Activated CD8-positive, alpha-beta memory T cell treated with anti-CD3 and anti-CD28 coated beads, Interleukin-2, amount 50 U/mL, for 1 hour (primary cell): ENCODE data around the gene BICRA.
"Not testable (repeated sequence)": the region's sequence is repeated elsewhere in the genome, so short reads cannot be mapped to it uniquely, and the experiment has no call there.

Source experiments
- DNase-seq: peaks from one replicate; pipeline ENCODE4 v3.0.0-alpha.2; 2020; ENCODE audit errors: extremely low read depth

The BICRA gene

DNA sequence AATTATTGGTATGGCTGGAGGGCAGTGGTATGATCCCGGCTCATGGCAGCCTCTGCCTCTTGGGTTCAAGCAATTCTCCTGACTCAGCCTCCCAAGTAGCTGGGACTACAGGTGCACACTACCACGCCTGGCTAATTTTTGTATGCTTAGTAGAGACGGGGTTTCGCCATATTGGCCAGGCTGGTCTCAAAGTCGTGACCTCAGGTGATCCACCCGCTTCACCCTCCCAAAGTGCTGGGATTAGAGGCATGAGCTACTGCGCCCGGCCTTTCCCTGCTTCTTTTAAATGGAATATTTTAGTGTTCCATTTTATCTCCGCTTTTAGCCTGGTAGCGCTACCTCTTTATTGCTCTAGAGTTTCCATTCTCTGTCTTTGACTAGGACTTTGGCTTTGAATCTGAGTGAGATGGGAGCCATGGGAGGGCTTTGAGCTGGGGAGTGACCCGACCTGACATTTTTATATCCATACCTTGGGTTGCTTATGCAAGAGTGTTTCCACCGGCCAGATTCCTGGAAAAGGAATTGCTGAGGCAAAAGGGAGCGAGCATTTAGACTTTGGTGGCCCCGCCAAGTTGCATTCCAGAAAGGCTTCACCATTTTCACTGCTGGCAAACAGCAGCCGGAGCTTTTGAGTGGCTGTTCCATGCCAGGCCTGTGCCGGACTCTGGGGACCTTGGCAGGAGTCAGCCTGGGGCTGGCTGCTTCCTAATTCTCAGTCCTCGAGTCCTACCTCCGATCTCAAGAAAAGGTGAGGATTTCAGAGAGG is 22.9 kb downstream of the BICRA start:
- no peak for DNase-seq

DNA sequence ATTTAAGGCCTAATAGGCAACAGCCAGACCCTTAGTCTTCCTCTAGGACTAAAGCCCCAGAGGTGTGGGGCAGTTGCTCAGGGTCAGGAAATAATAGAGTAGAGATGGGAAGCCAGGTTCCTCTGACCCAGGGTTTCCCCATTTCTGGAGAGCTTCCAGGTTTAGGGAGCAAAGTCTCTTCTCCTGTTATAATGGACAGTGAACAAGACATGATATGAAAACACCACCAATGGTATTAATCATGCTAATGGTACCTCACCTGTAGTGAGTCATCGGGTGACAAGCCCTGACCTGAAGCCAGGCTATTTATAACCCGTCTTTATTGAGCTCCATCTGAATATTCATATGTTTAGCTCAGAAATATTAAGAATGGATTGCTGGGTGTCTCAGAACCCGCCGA is 24.6 kb downstream of the BICRA start:
- no peak for DNase-seq

DNA sequence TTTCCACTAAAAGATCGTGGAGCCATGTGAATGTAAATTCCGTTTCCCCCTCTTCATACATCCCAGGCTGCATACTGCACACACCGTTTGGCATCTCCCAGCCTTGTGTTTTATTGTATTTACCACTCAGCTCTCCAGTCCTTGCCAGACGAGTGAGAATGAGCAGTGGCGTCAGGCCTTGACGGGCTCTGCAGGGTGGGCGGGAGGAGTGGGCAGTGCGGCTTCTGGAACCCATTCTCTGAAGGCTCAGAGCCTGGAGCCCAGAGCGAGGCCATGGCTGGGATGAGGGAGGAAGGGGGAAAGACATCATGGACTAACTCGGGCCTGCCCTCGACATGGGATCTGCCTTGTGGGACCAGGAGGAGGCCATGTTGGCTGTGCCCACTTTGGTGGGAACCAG is 25.1 kb downstream of the BICRA start:
- DNase-seq: no peak

DNA sequence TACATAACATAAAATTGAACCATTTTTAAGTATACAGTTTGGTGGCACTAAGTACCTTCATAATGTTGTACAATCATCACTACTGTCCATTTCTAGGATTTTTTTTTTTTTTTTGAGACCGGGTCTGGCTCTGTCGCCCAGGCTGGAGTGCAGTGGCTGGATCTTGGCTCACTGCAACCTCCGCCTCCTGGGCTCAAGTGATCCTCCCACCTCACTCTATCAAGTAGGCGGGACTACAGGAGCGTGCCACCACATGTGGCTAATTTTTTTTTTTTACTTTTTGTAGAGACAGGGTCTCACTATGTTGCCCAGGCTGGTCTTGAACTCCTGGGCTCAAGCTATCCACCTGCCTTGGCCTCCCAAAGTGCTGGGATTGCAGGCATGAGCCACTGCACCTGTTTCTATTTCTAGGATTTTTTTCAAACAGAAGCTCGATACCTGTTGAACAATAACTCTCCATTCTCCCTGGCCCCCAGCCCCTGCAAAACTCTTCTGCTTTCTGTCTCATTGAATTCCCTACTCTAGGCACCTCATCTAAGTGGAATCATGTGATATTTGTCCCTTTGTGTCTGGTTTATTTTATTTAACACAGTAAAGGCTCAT is 26.3 kb downstream of the BICRA start:
- not testable (repeated sequence) for DNase-seq

DNA sequence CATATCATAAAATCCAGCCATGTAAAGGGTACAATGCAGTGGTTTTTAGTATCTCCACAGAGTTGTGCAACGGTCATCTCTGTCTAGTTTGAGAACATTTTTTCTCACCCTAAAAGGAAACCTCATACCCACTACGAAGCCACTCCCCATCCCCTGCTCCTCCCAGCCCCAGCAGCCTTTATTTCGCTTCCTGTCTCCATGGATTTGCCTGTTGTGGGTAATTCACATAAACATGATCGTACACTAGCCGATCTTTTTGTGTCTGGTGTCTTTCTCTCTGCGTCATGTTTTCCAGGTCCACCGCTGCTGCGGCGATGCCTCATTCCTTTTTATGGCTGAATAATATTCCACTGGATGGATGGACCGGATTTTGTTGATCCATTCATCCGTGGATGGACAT is 28.6 kb downstream of the BICRA start:
- no peak for DNase-seq

DNA sequence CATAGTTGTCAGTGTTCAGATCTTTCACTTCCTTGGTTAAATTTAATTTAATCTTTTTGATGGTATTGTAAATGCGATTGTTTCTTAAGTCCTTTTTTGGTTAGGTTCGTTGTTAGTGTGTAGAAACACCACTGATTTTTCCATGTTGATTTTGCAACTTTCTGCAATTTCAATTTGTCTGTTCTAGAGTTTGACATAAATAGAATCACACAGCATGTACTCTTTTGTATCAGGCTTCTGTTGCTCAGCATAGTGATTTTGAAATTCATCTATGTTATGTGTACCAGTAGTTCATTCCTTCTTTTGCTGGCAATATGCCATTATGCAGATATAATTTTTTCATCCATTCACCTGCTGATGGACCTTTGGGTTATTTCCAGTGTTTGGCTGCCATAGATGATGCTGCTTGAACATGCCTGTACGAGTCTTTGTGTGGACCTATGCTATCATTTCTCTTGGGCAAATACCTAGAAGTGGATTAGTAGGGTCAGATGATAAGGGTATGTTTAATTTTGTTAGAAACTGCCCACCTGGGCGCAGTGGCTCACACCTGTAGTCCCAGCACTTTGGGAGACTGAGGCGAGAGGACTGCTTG is 33.1 kb downstream of the BICRA start:
- no peak for DNase-seq

DNA sequence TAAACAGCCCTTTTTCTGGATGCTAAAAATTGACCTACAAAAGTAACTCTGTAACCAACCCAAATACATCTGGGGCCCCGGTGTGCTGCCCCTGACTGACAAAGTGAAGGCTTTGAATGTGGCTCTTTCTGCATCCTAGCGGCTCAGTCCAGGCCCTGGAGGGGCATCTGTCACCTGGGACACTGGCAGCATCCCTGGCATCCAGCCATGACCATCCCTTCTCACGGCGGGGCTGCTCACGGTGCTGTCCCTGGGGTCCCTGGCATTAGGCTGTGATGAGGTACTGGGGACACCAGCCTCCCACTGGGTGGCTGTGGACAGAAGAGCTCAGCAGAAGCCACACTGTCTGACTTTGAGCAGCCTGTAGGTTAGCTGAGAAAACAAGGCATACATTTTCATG is 34.3 kb downstream of the BICRA start:
- no peak for DNase-seq

DNA sequence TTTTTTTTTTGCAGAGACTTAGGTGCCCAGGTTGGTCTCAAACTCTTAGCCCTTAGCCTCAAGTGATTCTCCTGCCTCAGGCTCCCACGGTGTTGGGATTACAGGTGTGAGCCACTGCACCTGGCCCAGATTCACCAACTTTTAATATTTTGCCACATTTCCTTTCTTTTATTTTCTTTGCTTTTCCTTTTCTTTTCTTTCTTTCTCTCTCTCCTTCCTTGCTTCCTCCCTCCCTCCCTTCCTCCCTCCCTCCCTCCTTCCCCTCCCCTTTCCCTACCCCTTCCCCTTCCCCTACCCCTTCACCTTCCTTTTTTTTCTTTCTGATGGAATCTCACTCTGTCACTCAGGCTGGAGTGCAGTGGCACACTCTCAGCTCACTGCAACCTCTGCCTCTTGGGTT is 35.3 kb downstream of the BICRA start:
- DNase-seq: no peak

DNA sequence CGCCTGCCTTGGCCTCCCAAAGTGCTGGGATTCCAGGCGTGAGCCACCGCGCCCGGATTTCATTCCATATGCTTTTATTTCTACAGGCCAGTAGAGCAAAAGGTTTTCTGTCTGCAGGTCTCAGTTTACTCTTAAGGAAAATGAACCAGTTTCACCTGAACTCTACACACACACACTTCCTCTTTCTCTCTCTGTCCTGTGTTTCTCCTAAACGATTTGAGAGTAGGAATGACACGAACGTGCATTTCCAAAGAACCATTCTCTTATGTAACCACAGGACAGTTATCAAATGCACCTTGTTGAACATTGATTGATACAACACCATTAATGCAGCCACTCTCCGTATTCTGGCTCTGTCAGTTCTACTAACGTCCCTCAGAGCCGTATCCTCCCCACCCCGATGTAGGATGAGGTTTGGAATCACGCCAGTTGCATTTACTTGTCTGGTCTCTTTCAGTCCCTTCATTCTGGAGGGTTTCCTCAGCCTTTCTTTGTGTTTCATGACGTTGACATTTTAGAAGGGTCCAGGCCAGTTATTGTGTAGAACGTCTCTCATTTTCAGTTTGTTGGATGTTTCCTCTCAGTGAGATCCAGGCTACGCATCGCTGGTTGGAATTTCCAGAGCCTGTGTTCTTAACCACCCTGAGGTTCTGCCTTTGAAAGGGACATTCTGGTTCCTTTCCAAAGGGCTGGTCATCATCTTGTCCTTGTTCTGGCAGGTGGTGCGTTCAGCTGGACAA is 36.0 kb downstream of the BICRA start:
- DNase-seq: no peak

DNA sequence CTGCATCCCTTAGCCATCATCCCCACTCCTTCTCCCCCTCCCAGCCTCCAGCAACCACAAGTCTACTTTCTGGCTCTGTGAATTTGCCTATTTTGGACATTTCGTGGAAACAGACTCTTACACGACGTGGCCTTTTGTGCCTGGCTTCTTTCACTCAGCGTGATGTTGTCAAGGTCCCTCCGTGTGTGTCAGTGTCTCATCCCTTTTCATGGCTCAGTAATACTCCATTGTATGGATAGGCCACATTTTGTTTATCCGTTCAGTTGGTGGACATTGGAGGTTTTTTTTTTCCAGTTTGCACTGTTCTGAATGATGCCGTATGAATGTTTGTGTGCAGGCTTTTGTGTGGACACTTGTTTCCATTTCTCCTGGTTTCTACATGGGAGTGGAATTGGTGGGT is 38.0 kb downstream of the BICRA start:
- DNase-seq: no peak

DNA sequence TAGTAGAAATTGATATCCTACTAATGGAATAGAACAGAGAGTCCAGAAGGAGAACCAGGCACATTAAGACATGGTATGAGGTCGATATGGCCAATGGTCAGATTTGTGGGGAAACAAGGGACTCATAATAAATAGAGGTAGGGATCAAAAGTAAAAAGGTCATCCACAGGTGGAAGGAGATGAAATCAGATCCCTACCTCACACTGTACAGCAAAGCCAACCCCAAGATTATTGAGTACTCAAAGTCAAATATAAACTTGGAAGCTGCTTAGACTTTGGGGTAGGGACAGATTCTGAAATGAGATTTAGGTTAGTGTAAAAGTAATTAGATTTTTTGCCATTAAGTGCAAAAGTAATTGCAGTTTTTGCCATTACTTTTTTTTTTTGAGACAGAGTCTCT is 40.7 kb downstream of the BICRA start:
- no peak for DNase-seq

DNA sequence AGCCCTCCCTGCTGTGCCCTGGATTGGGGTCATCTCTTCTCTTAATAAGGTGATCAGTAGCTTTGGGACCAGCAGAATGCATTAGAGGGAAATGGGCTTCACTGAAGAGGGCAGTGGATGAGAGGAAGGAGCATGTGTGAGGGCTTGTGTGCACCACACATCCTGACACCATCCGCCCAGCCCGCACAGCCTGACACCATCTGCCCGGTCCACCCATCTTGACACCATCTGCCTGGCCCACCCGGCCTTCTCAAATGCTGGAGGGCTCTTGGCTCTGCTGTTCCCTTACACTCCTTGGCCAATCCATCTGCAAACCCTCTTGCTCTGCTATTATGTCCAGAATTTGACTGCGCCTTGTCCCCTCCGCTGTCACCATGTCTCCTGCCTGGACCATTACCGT is 41.8 kb downstream of the BICRA start:
- no peak for DNase-seq

DNA sequence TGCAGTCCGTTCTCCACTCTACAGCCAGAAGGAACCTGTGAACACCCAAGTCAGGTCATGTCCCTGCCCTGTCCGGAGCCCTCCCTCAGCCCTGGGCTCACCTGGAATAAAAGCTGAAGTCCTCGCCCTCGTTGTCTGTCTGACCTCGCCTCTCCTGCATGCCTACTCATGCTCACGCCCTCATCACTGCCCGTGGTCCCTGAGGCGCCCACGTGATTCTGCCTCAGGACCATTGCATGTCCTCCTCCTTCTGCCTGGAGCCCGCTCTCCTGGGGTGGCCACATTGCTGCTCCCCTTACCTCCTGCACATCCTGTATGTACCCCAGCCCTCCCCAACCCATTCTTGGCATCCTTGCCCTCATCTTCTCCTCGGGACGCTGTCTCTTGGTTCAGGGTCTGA is 42.2 kb downstream of the BICRA start:
- no peak for DNase-seq

DNA sequence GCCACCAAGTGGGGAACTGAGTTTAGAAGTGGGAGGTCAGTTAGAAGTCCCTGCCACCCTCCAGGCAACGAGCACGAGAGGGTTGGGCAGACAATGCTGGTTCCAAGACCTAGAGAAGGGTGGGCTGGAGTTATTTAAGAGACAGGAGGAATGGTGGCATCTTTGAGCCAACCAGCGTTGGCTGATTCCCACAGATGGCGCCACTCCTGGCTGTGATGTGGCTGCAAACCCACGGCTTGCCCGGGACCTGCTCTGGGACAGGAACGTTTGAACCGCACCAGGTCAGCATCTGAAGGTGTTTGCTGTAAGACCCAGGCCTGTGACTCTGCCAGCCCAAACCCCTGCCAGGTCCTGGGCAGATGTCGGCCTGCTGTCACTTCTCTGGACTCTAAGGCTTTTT is 42.8 kb downstream of the BICRA start:
- DNase-seq: no peak

DNA sequence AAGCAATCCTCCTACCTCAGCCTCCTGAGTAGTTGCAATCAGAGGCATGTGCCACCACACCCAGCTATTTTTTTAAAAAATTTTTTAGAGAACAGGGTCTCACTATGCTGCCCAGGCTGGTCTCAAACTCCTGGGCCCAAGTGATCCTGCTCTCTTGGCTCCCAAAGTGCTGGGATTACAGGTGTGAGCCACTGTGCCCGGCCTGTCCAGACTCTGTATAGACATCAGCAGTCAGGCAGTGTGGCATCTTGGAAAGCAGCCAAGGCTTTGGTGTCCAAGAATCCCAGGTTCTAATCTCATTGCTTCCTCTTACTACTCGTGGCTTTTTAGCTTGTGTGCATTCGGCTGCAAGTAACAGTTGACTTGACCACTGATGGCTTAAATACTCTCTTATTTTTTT is 43.4 kb downstream of the BICRA start:
- no peak for DNase-seq

DNA sequence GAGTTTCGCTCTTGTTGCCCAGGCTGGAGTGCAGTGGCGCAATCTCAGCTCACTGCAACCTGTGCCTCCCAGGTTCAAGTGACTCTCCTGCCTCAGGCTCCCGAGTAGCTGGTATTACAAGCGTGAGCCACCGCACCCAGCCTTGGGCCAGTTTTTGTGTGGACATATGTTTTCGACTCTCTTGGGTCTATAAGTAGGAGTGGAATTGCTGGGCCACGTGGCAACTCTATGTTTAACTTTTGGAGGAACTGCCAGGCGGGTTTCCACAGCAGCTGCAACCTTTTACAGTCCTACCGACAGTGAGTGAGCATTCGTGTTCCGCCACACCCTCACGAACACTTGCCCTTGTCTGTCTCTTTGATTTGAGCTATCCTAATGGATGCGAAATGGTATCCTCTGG is 44.9 kb downstream of the BICRA start:
- no peak for DNase-seq

DNA sequence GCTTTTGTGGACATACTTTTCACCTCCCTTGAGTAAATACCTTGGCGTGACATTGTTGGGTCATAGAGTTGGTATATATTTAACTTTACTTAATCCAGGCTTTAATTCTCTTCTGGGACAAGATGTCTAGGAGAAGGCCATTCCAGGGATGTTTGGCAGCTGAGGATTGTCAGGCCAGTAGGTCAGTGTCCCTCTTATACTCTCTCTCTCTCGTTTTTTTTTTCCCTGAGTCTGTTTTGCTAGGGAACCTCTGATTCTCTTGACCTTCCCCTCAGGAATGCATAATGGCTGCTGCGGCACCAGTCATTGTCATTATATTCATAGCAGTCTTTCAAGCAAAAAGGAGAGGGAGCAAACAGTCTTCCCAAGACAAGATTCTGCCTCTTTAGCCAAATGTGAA is 48.8 kb downstream of the BICRA start:
- no peak for DNase-seq

DNA sequence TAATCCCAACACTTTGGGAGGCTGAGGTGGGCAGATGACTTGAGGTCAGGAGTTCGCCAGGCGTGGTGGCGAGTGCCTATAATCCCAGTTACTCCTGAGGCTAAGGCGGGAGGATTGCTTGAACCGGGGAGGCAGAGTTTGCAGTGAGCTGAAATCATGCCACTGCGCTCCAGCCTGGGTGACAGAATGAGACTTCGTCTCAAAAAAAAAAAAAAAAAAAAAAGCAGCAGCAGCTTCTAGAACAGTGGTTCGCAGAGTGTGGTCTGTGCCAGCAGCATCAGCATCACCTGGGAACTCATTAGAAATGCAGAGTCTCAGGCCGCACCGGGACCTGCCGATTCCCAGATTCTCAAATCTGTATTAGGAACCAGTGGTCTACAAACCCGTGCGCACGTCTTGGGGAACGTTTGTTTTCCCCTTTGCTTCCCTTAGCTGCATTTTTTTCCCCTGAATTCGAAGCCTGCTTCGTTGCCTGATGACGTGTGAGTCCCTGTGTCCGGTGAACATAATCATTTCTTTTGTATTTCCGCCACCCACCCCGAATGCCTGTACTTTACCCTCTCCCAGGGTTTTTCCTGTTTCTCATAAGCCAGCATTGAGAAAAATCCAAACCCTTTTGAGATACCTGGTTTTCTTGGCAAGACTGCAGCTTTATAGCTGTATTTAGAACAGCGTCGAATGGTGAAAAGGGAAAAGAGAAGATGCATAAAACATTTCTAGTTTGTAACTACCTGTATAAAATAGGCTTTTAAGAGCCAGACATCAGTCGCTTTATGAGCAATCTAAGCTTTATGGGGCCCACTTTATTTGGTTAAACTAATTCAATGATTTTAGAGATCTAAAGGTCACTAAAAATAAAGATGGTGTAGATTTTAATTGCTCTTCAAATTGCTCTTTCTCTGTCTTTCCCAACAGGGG is 49.8 kb downstream of the BICRA start:
- DNase-seq: no peak

DNA sequence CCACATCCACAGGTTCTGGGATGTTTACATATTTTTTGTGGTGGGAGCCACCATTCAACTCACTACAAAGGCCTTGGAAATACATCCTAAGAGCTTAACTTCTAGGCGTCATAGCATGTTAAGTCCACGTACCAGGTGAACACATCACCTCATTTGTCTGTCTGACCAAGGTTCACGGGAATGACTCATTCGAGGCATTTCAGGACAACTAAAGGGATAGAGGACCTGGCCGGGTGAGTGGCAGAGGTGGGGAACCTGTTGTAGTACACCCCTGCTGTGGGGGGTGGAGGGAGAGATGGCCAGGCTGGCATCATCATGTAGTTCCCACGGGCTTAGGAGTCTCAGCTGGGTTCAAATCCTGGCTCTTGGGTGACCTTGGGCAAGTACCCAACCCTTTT is 51.5 kb downstream of the BICRA start:
- DNase-seq: no peak

DNA sequence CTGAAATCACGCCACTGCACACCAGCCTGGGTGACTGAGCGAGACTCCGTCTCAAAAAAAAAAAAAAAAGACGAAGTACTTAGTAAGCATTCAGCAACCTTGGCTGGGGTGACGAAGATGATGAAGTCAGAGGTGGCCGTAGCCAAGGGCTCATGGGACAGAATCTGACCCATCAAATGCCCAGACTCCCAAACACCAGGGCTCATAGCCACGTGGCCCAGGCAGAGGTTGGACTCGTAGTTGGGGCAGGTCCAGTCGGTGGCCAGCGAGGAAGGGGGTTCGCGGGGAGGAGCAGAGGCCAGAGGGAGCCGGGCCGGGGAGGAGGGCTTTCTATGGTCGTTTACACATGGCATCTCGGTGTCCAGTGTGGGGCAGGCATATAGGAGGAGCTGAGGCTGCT is 52.2 kb downstream of the BICRA start:
- no peak for DNase-seq

DNA sequence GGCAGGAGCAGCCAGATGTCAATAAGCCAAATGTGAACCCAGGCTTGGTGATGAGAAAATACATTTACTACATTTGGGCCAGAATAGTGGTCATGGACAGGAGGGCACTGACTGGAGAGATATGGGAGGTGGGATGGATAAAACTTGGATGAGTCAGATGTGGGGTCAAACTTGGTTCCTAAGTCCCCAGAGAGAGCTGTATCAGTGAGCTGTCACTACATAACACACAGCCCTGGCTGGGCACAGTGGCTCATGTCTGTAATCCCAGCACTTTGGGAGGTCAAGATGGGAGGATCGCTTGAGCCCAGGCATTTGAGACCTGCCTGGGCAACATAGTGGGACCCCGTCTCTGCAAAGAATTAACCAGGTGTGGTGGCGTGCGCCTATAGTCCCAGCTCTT is 52.7 kb downstream of the BICRA start:
- DNase-seq: no peak

DNA sequence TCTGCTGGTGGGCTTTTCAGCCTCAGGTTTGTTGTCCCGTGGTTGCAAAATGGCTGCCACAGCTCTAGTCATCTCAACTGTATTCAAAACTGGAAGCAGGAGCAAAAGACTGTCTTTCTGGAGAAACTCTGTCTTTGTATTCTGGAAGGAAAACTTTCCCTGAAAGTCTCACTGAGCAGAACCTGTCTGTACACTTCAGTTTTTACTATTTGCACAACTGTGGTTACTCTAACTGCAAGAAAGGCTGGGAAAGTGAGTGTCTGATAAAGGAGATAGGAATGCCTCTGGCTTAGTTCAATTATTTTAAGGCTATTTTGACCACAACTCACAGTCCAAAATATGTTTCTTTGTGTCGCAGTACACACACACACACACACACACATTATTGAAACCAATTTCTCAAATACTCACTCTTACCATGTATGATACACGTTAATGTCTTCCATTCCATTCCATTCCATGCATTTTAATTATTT is 54.5 kb downstream of the BICRA start:
- DNase-seq: no peak
